SK-N-MC (cell line): Measurements from ENCODE around the gene KRT38.

ENCODE experiments used
- DNase-seq: peaks from one replicate; pipeline ENCODE4 v3.0.0-alpha.2; 2011; ENCODE audit warnings: low read depth, low spot score
- H3K27ac ChIP-seq: fragments of 200-600 bp; sonication (generic); 2 replicates; pipeline ENCODE4 v1.5.1; 2016; ENCODE audit warnings: mixed run types
- H3K36me3 ChIP-seq: fragments of 200-600 bp; sonication (generic); 2 replicates; pipeline ENCODE4 v1.6.1; 2017; ENCODE audit warnings: antibody characterized with exemption, low read length, mixed read lengths; ENCODE audit not compliant: insufficient read depth
- H3K4me3 ChIP-seq: fragments of 200-600 bp; sonication (generic); 2 replicates; pipeline ENCODE4 v1.5.1; 2016
- H3K9ac ChIP-seq: fragments of 200-600 bp; sonication (generic); 2 replicates; pipeline ENCODE4 v1.8.0; 2017; ENCODE audit warnings: mixed run types, mixed read lengths; ENCODE audit not compliant: insufficient read length
- H3K9me3 ChIP-seq: fragments of 200-600 bp; sonication (generic); 2 replicates; pipeline ENCODE4 v1.6.1; 2017; ENCODE audit warnings: low read depth, mild to moderate bottlenecking, antibody characterized with exemption, low read length, moderate library complexity, mixed read lengths
- EZH2 ChIP-seq: fragments of 200-600 bp; sonication (generic); IDR thresholded peaks from one replicate; pipeline ENCODE4 v1.6.1; 2017; ENCODE audit warnings: antibody characterized with exemption
- FOXP2 ChIP-seq: optimal IDR thresholded peaks from 2 replicates; pipeline ENCODE3; 2011; ENCODE audit warnings: mild to moderate bottlenecking, moderate library complexity; ENCODE audit not compliant: insufficient read depth; ENCODE audit errors: extremely low read length, control extremely low read depth
- POLR2AphosphoS5 ChIP-seq: IDR thresholded peaks from 2 replicates; pipeline ENCODE4 v1.6.1; 2012; ENCODE audit warnings: mild to moderate bottlenecking, low read depth, low read length, borderline replicate concordance

KRT38 gene

DNA sequence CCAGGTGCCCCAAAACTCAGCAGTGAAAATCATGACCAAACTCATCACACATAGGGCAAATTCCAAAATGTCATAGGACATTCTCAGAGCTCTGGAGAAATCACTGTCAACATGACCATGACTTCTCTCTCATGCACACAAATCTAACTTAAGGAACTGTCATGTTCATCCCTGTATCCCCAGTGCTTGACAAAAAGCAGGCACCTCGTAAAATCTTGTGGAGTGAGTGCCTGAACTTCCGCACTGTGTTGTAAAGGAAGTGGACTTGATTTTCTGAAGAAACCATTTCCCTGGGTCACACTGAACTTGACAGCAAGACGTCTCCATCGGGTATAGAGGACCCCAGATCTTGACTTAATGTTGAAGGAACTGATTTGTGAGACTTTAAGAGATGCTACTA lies 19.2 kb downstream of the KRT38 start:
- no peak for TF ChIP-seq POLR2AphosphoS5
- TF ChIP-seq FOXP2, result no peak
- TF ChIP-seq EZH2, result no peak
- Histone ChIP-seq H3K9ac (no peak overlapping the region), H3K36me3 (no peaks in the 10 kb centered on the region), H3K9me3 (no peaks in the 10 kb centered on the region), H3K4me3 (no peak overlapping the region), H3K27ac (no peak overlapping the region)
- DNase-seq, result no peak

DNA sequence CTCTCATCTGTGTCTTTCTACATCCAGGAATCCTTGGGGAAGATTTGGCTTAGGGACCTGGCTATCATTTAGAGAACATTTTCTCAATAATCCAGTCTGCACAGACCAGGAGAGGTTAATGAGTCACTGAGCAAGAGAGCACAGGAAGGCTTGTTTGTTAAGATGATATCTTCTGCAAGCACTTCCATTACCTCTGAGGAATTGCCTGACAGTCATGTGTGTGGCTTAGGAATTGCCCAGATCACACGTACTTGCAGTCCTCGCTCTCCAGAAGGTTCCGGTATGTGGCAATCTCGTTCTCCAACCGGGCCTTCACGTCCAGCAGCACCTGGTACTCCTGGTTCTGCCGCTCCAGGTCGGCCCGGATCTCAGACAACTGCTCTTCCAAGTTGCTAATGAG lies 19.7 kb downstream of the KRT38 start:
- no peaks in the 10 kb centered on the region for H3K9me3 ChIP-seq
- H3K27ac ChIP-seq, result no peak overlapping the region
- no peak for TF ChIP-seq FOXP2
- TF ChIP-seq EZH2, result no peak
- no peak for TF ChIP-seq POLR2AphosphoS5
- H3K9ac ChIP-seq, result no peak overlapping the region
- H3K4me3 ChIP-seq, result no peak overlapping the region
- no peaks in the 10 kb centered on the region for H3K36me3 ChIP-seq
- DNase-seq, result no peak

DNA sequence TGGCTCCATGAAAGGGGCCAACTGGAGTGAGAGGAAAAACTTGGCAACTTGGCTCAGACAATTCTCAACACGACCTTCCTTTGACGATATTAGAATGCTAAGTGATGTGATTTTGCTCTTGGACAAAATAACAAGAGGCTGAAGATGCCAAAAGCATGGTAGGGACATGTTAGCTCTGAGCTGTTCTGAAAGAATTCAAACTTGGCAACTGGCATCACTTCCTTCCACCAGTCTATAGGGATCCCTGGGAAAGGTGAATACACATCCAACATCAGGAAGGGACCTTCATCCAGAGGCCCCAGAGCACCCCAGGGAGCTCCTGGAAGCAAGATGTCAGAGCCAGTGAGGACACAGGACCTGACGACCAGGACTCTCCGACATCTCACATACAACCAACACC lies 20.6 kb downstream of the KRT38 start:
- Histone ChIP-seq H3K36me3 (no peaks in the 10 kb centered on the region), H3K9me3 (no peaks in the 10 kb centered on the region), H3K9ac (no peak overlapping the region), H3K27ac (no peak overlapping the region), H3K4me3 (no peak overlapping the region)
- DNase-seq, result no peak
- TF ChIP-seq FOXP2 (no peak), POLR2AphosphoS5 (no peak), EZH2 (no peak)

DNA sequence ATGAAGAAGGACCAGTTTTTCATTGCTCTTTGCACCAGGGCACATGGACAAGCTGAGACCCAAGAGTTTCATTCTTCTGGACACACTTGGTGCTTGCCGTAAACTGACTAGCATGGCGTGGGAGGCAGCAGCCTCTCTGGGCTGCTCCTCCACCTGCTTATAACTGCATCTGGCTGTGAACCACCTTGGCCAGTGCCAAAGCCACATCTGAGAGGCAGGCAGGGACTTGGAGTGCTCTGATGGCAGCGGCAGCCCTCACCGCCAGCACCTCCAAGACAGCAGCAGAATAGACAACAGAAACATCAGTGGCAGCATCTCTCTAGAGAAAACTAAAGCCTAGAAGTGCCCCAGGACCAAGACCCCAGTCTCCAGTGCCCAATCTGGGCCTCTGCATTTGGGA lies 21.1 kb downstream of the KRT38 start:
- Histone ChIP-seq H3K9me3 (no peaks in the 10 kb centered on the region), H3K36me3 (no peaks in the 10 kb centered on the region), H3K4me3 (no peak overlapping the region), H3K27ac (no peak overlapping the region), H3K9ac (no peak overlapping the region)
- no peak for DNase-seq
- TF ChIP-seq POLR2AphosphoS5 (no peak), EZH2 (no peak), FOXP2 (no peak)

DNA sequence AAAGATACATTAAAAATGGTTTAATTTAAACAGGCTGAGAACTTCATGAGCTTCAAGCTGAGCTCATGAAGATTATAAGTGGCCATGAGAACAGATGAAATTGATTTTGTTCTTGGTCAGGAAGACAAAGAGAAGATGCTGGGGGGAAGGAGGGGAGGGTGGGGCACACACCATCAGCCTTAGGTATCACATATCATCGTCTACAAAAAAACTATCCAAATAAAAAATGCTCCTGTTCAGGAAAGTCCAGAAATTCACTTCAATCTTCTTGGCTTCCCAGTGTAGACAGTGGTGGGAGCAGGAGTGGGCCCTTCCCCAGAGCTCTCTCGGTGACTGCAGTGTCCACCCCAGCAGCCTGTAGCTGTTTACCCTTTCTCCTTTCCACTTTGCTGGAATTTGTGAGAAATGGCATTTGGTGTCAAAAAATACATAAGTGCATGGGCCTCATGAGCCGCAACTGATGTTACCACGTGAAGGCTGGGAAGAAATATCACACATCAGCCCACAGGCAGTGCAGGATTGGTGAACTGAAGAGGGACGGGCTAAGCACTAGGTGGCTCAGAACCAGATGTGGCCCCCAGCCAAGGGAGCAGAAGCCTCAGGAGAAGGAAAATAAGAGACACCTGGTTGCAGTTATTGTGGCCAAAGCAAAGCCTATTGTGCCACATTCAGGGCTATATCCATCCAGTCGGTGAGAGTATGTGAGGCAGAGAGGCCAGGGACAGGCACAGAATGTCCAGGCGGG lies 22.5 kb downstream of the KRT38 start:
- H3K36me3 ChIP-seq, result no peaks in the 10 kb centered on the region
- H3K4me3 ChIP-seq, result no peak overlapping the region
- no peaks in the 10 kb centered on the region for H3K9me3 ChIP-seq
- DNase-seq, result no peak
- TF ChIP-seq POLR2AphosphoS5 (no peak), EZH2 (no peak), FOXP2 (no peak)
- H3K27ac ChIP-seq, result no peak overlapping the region
- H3K9ac ChIP-seq, result no peak overlapping the region

DNA sequence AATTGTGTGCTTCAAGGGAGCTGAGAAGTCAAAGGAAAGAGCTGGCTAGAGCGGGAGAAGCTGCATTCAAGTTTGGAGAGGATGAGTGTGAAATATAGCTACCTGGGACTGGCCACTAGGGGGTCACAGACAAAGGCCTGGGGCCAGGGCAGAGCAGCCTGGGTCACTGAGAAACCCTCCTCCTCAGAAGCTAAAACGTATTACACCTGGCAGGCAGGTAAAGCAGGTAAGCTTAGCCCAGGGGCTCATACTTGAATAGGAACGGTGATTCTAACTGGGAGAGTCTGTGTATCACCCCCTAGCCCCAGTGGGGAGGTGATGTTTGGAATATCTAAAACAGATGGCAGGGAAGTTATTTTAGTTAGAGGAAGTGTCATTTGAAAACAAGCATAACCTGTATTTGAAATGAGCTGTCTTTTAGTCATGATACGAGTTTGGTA lies 23.2 kb downstream of the KRT38 start:
- no peak overlapping the region for H3K4me3 ChIP-seq
- no peak overlapping the region for H3K9ac ChIP-seq
- no peak for DNase-seq
- H3K9me3 ChIP-seq, result no peaks in the 10 kb centered on the region
- TF ChIP-seq FOXP2 (no peak), EZH2 (no peak), POLR2AphosphoS5 (no peak)
- H3K27ac ChIP-seq, result no peak overlapping the region
- H3K36me3 ChIP-seq, result no peaks in the 10 kb centered on the region

DNA sequence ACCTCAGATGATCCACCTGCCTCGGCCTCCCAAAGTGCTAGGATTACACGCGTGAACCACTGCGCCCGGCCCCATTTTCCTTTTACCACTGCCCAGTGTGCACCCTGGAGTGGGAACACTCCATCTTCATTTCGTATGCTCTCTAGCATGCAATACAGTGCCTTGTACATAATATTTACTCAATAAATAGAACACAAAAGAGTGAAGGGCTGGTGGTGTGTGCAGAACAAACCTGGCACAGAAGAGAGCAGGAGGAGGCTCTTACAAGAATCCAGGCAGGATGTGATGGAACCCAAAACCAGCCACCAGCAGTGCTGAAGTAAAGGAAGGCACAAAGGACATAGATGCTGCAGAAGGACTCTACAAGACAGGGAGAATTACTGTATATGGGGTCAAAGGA lies 23.7 kb downstream of the KRT38 start:
- H3K36me3 ChIP-seq, result no peaks in the 10 kb centered on the region
- H3K4me3 ChIP-seq, result no peak overlapping the region
- TF ChIP-seq FOXP2 (no peak), EZH2 (no peak), POLR2AphosphoS5 (no peak)
- H3K27ac ChIP-seq, result no peak overlapping the region
- DNase-seq, result no peak
- no peak overlapping the region for H3K9ac ChIP-seq
- no peaks in the 10 kb centered on the region for H3K9me3 ChIP-seq

DNA sequence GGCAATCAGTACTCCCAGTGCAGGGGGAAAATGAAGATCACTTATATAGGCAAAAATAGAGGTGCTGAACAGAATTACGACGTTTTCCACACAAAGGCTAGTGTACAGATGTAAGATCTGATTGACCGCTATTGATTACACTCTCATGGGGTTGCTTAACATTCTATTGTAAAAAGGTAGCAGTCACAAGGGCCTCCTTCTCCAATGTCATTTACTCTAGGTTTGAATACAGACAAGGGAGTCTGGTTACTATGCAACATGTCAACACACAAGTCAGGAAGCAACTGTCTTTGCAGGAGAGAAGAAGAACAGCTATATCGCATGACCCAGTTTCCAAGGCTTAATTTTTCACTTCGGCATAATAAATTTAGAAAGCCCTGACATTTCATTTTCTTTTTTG lies 24.3 kb downstream of the KRT38 start:
- no peaks in the 10 kb centered on the region for H3K9me3 ChIP-seq
- no peak overlapping the region for H3K4me3 ChIP-seq
- H3K9ac ChIP-seq, result no peak overlapping the region
- TF ChIP-seq FOXP2 (no peak), POLR2AphosphoS5 (no peak), EZH2 (no peak)
- H3K36me3 ChIP-seq, result no peaks in the 10 kb centered on the region
- DNase-seq, result no peak
- H3K27ac ChIP-seq, result no peak overlapping the region
